ENCODE results near the gene TBX6.
"Not testable (repeated sequence)": the region's sequence is repeated elsewhere in the genome, so short reads cannot be mapped to it uniquely, and the experiment has no call there.

The TBX6 gene

GRCh38 chr16:30091474-30092372 lies at the start of gene TBX6:
Gene TBX6 (minus strand): TSS chr16:30091924. CDS start chr16:30091193, 731 bp downstream.
- DNase-seq (ENCODE audit: low read depth, low spot score) = peak; percentile 45

GRCh38 chr16:30139583-30140481 lies 48.1 kb upstream of the TBX6 start:
- H3K27ac ChIP-seq = no peak overlapping the region
- no peak for DNase-seq (ENCODE audit: low read depth, low spot score)

More at GRCh38 chr16:30091474-30092372, at the start of gene TBX6:
- peak within 1 kb of the TSS; percentile 95 for H3K27ac ChIP-seq

DNA sequence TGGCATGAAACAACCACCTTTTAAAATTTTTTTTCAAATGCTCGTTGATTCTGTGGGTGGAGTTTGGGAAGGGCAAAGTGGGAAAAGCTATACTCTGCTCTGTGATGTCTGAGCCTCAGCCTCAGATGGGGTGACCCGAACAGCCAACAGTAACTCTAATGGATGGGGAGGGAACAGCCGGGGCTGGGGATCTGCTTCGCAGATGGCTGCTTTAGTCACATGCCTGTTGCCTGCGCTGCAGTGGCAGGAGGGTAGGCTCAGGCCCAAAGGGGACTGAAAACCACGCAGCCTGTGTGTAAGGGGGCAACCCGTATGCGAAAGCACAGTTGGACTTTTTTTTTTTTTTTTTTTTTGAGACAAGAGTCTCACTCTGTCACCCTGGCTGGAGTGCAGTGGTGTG lies 46.2 kb upstream of the TBX6 start:
- DNase-seq (ENCODE audit: low read depth, low spot score) = no peak
- H3K27ac ChIP-seq = no peak overlapping the region

DNA sequence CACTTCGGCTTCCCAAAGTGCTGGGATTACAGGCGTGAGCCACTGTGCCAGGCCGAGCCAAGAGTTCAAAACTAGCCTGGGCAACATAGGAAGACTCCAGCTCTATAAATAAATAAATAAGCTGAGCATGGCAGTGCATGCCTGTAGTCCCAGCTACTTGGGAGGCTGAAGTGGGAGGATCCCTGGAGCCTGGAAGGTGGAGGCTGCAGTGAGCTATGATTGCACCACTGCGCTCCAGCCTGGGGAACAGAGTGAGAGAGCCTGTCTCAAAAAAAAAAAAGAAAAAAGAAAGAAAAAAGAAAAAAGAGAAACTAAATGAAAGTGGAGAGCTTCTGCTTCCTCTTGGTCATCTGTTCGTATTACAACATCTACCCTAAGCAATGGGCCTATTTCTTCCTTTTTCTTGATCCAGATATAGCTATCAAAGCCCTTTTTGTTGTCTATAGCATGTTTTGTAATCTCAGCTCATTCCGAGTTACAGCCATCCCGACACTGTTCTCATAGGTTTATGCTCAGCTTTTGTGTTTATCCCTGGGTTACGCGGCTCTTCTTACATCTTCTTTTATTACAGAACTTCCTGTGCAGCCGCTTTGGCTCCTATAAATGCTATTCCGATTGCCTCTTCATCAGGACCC lies 45.4 kb upstream of the TBX6 start:
- H3K27ac ChIP-seq = no peak overlapping the region
- DNase-seq (ENCODE audit: low read depth, low spot score) = no peak

- no peak for DNase-seq (ENCODE audit: low read depth, low spot score)
- no peak overlapping the region for H3K27ac ChIP-seq
Observed at GRCh38 chr16:30132591-30132990, 40.9 kb upstream of the TBX6 start.

GRCh38 chr16:30131869-30132475 lies 40.2 kb upstream of the TBX6 start:
- no peak for DNase-seq (ENCODE audit: low read depth, low spot score)
- no peak overlapping the region for H3K27ac ChIP-seq

- DNase-seq (ENCODE audit: low read depth, low spot score) = no peak
- H3K27ac ChIP-seq = no peak overlapping the region
Observed at GRCh38 chr16:30127993-30128392, 36.3 kb upstream of the TBX6 start.

- not testable (repeated sequence) for DNase-seq (ENCODE audit: low read depth, low spot score); H3K27ac ChIP-seq
Observed at GRCh38 chr16:30125690-30126089, 34.0 kb upstream of the TBX6 start.

DNA sequence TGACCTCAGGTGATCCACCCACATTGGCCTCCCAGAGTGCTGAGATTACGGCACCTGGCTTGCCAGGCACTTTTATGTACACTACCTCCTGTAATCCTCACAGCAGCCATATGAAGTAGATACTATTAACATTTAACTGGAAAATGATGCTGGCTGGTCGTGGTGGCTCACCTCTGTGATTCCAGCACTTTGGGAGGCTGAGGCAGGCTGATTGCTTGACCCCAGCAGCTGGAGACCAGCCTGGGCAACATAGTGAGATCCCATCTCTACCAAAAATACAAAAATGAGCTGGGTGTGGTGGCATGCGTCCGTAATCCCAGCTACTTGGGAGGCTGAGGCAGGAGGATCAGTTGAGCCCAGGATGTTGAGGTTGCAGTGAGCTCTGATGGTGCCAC lies 33.3 kb upstream of the TBX6 start:
- DNase-seq (ENCODE audit: low read depth, low spot score) = no peak
- no peak overlapping the region for H3K27ac ChIP-seq

- peak overlapping the region; percentile 27 for H3K27ac ChIP-seq
Observed at GRCh38 chr16:30122604-30123160, 31.0 kb upstream of the TBX6 start.

DNA sequence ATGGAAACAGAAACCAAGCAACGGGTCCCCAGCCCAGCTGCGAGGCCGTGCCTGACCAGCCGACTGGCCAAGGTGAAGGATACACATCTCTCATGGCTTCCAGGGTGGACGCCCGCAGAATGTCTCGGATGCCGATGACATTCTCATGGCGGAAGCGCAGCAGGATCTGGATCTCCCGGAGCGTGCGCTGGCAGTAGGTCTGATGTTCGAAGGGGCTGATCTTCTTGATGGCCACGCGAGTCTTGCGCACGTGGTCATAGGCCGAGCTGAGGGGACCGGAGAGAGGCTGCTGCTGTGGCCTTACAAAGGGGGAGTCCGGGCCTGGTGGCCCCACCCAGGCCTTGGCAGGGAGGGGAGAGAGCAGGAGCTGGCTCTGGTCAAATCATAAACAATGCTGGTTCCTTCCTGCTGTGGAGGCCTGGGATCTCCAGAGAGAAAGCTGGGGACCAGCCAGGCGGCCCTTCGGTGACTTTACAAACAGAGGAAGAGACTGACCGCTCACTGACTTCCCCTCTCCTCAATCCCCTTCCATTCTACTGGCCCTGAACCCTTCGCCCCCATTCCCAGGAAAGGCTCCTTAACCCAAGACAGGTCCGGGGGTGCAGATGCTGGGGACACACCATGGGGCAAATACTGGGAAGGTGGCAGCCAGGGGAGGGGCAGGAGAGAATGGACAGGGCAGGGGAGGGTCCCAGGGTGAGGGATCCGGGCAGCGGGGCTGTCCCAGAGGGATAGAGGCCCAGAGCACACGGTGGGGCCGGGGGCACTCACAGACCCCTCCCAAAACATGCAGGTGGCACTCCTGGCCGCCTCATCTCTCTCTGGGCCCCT lies 30.2 kb upstream of the TBX6 start:
- no peak for DNase-seq (ENCODE audit: low read depth, low spot score)

More at GRCh38 chr16:30122604-30123160, 31.0 kb upstream of the TBX6 start:
- DNase-seq (ENCODE audit: low read depth, low spot score) = no peak

DNA sequence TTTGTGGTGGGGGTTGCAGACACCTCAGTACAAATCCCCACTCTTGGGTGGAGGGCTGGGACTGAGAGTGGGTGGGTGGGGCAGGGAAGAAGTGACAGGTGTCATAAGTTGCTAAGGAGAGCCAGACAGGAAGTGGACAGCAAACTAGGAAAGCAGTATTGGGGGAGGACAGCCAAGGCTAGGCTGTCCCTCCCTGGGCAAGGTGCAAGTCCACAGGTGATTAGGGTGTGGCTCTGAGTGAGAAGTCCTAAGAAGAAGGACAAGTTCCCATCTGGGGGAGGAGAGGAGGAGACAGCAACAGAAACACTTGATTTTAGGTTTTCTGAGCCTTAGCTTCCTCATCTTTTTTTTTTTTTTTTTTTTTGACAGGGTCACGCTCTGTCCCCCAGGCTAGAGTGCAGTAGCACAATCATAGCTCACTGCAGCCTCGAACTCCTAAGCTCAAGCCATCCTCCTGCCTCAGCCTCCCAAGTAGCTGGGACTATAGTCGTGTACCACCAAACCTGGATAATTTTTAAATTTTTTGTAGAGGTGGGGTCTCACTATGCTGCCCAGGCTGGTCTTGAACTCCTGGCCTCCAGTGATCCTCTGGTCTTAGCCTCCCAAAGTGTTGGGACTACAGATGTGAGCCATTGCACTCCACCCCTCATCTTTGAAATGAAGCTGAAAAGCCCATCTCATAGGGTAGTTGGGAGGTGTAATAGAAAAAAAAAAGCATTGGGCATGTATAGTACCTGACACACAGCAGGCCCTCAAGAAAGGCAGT lies 28.8 kb upstream of the TBX6 start:
- peak overlapping the region; percentile 10 for H3K27ac ChIP-seq
- DNase-seq (ENCODE audit: low read depth, low spot score) = no peak

More for the DNA sequence above, 30.2 kb upstream of the TBX6 start:
- peak overlapping the region; percentile 27 for H3K27ac ChIP-seq

- no peak overlapping the region for H3K27ac ChIP-seq
- no peak for DNase-seq (ENCODE audit: low read depth, low spot score)
Observed at GRCh38 chr16:30119428-30119827, 27.7 kb upstream of the TBX6 start.

DNA sequence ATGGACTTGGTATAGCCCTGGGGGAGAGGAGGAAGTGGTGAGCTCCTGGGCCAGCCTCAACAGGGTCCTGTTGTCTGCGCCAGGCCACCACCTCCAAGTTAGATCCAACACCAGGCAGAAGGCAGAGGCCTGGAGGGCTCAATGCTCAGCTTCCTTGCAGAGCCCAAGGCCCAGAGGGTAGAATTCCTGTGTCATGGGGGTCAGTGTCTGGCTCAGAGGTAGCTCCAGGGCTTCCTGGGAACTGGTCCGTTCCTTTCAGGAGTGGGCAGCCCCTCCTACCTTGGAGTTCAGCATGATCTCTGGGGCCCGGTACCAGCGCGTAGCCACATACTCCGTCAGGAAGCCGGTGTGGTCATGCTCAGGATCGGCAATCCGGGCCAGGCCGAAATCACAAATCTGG lies 26.0 kb upstream of the TBX6 start:
- no peak for DNase-seq (ENCODE audit: low read depth, low spot score)
- no peak overlapping the region for H3K27ac ChIP-seq

GRCh38 chr16:30116291-30117207 lies 24.8 kb upstream of the TBX6 start:
- peak overlapping the region; percentile 52 for H3K27ac ChIP-seq
- DNase-seq (ENCODE audit: low read depth, low spot score) = no peak

GRCh38 chr16:30115238-30115637 lies 23.5 kb upstream of the TBX6 start:
- DNase-seq (ENCODE audit: low read depth, low spot score) = no peak

GRCh38 chr16:30114833-30115232 lies 23.1 kb upstream of the TBX6 start:
- DNase-seq (ENCODE audit: low read depth, low spot score) = not testable (repeated sequence)

More at GRCh38 chr16:30115238-30115637, 23.5 kb upstream of the TBX6 start:
- peak overlapping the region; percentile 52 for H3K27ac ChIP-seq

More at GRCh38 chr16:30114833-30115232, 23.1 kb upstream of the TBX6 start:
- peak overlapping the region; percentile 52 for H3K27ac ChIP-seq
